ENCODE results near the gene SLC27A4.
"Not testable (repeated sequence)": the region's sequence is repeated elsewhere in the genome, so short reads cannot be mapped to it uniquely, and the experiment has no call there.

The SLC27A4 gene

GRCh38 chr9:128323791-128324190 is 16.5 kb upstream of the SLC27A4 start:
- Histone ChIP-seq H3K27ac (ENCODE audit: insufficient read depth, low read length, poor library complexity, severe bottlenecking) (peak overlapping the region; percentile 84), H3K36me3 (ENCODE audit: control insufficient read depth, insufficient read depth, low read length) (peaks cover 31% of the 10 kb centered on the region), H3K4me1 (ENCODE audit: control insufficient read depth, insufficient read depth, low read length, poor library complexity, severe bottlenecking) (peaks cover 13% of the 10 kb centered on the region), H3K9me3 (ENCODE audit: control insufficient read depth, low read length) (no peaks in the 10 kb centered on the region), H3K27me3 (replicated peaks; ENCODE audit: control insufficient read depth, insufficient read depth, low read length, poor library complexity, severe bottlenecking) (no peaks in the 10 kb centered on the region), H3K4me3 (ENCODE audit: insufficient read depth, low read depth, low read length, poor library complexity, severe bottlenecking) (peak overlapping the region; percentile 70)
- DNase-seq = no peak

DNA sequence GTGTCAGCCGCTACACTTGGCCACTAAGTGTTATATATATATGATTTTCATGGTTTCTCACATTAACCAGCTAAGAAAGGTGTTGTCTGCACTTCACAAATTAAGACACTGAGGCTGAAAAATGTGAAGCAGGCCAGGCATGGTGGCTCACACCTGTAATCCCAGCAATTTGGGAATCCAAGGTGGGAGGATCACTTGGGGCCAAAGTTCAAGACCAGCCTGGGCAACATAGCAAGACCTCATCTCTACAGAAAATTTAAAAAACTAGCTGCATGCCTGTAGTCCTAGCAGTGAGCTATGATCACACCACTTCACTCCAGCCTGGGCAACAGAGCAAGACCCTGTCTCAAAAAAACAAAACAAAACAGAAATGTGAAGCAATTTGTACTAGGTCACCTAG is 15.9 kb upstream of the SLC27A4 start:
- no peak overlapping the region for H3K27ac ChIP-seq (ENCODE audit: insufficient read depth, low read length, poor library complexity, severe bottlenecking)
- no peaks in the 10 kb centered on the region for H3K27me3 ChIP-seq (replicated peaks; ENCODE audit: control insufficient read depth, insufficient read depth, low read length, poor library complexity, severe bottlenecking)
- no peaks in the 10 kb centered on the region for H3K9me3 ChIP-seq (ENCODE audit: control insufficient read depth, low read length)
- no peak overlapping the region for H3K4me3 ChIP-seq (ENCODE audit: insufficient read depth, low read depth, low read length, poor library complexity, severe bottlenecking)
- peaks cover 13% of the 10 kb centered on the region for H3K4me1 ChIP-seq (ENCODE audit: control insufficient read depth, insufficient read depth, low read length, poor library complexity, severe bottlenecking)
- no peak for DNase-seq
- peaks cover 34% of the 10 kb centered on the region for H3K36me3 ChIP-seq (ENCODE audit: control insufficient read depth, insufficient read depth, low read length)

GRCh38 chr9:128325629-128326028 is 14.7 kb upstream of the SLC27A4 start:
- H3K27me3 ChIP-seq (replicated peaks; ENCODE audit: control insufficient read depth, insufficient read depth, low read length, poor library complexity, severe bottlenecking) = no peaks in the 10 kb centered on the region

GRCh38 chr9:128333451-128333869 is 6.9 kb upstream of the SLC27A4 start:
- no peaks in the 10 kb centered on the region for H3K27me3 ChIP-seq (replicated peaks; ENCODE audit: control insufficient read depth, insufficient read depth, low read length, poor library complexity, severe bottlenecking)
- no peak overlapping the region for H3K27ac ChIP-seq (ENCODE audit: insufficient read depth, low read length, poor library complexity, severe bottlenecking)
- peaks cover 17% of the 10 kb centered on the region for H3K36me3 ChIP-seq (ENCODE audit: control insufficient read depth, insufficient read depth, low read length)
- no peak overlapping the region for H3K4me3 ChIP-seq (ENCODE audit: insufficient read depth, low read depth, low read length, poor library complexity, severe bottlenecking)
- DNase-seq = no peak
- H3K9me3 ChIP-seq (ENCODE audit: control insufficient read depth, low read length) = no peaks in the 10 kb centered on the region
- no peaks in the 10 kb centered on the region for H3K4me1 ChIP-seq (ENCODE audit: control insufficient read depth, insufficient read depth, low read length, poor library complexity, severe bottlenecking)

More at GRCh38 chr9:128325629-128326028, 14.7 kb upstream of the SLC27A4 start:
- Histone ChIP-seq H3K4me3 (ENCODE audit: insufficient read depth, low read depth, low read length, poor library complexity, severe bottlenecking) (no peak overlapping the region), H3K27ac (ENCODE audit: insufficient read depth, low read length, poor library complexity, severe bottlenecking) (no peak overlapping the region), H3K36me3 (ENCODE audit: control insufficient read depth, insufficient read depth, low read length) (peaks cover 34% of the 10 kb centered on the region), H3K9me3 (ENCODE audit: control insufficient read depth, low read length) (no peaks in the 10 kb centered on the region), H3K4me1 (ENCODE audit: control insufficient read depth, insufficient read depth, low read length, poor library complexity, severe bottlenecking) (peaks cover 13% of the 10 kb centered on the region)
- no peak for DNase-seq

GRCh38 chr9:128335161-128335560 is 5.2 kb upstream of the SLC27A4 start:
- H3K27me3 ChIP-seq (replicated peaks; ENCODE audit: control insufficient read depth, insufficient read depth, low read length, poor library complexity, severe bottlenecking) = no peaks in the 10 kb centered on the region
- H3K9me3 ChIP-seq (ENCODE audit: control insufficient read depth, low read length) = no peaks in the 10 kb centered on the region
- H3K36me3 ChIP-seq (ENCODE audit: control insufficient read depth, insufficient read depth, low read length) = peaks cover 10% of the 10 kb centered on the region
- H3K4me1 ChIP-seq (ENCODE audit: control insufficient read depth, insufficient read depth, low read length, poor library complexity, severe bottlenecking) = peaks cover 3% of the 10 kb centered on the region
- H3K27ac ChIP-seq (ENCODE audit: insufficient read depth, low read length, poor library complexity, severe bottlenecking) = no peak overlapping the region
- no peak overlapping the region for H3K4me3 ChIP-seq (ENCODE audit: insufficient read depth, low read depth, low read length, poor library complexity, severe bottlenecking)
- no peak for DNase-seq

- Histone ChIP-seq H3K4me3 (ENCODE audit: insufficient read depth, low read depth, low read length, poor library complexity, severe bottlenecking) (no peak overlapping the region), H3K4me1 (ENCODE audit: control insufficient read depth, insufficient read depth, low read length, poor library complexity, severe bottlenecking) (peaks cover 6% of the 10 kb centered on the region), H3K27me3 (replicated peaks; ENCODE audit: control insufficient read depth, insufficient read depth, low read length, poor library complexity, severe bottlenecking) (no peaks in the 10 kb centered on the region), H3K36me3 (ENCODE audit: control insufficient read depth, insufficient read depth, low read length) (peaks cover 10% of the 10 kb centered on the region), H3K9me3 (ENCODE audit: control insufficient read depth, low read length) (no peaks in the 10 kb centered on the region), H3K27ac (ENCODE audit: insufficient read depth, low read length, poor library complexity, severe bottlenecking) (no peak overlapping the region)
- DNase-seq = no peak
Observed at GRCh38 chr9:128335914-128336313, 4.4 kb upstream of the SLC27A4 start.

DNA sequence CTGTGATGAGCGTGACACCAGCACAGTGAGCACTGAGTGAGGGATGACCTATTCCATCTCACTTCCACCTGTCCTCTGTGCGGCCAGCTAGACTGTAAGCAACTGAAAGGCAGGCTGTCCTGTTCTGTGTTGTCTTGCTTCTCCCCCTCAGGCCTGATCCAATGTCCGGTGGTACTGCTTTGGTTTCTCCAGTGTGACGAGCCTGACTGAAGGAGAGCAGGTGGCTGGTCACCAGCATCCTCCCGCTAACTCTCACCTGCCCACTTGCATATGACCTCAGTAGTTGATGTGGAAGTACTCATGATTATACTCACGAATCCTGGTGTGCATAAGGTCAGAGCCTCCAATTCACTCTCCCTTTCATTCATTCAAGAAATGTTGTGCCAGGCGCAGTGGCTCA is 2.4 kb upstream of the SLC27A4 start:
- peaks cover 4% of the 10 kb centered on the region for H3K36me3 ChIP-seq (ENCODE audit: control insufficient read depth, insufficient read depth, low read length)
- peaks cover 11% of the 10 kb centered on the region for H3K4me1 ChIP-seq (ENCODE audit: control insufficient read depth, insufficient read depth, low read length, poor library complexity, severe bottlenecking)
- H3K27ac ChIP-seq (ENCODE audit: insufficient read depth, low read length, poor library complexity, severe bottlenecking) = no peak overlapping the region
- H3K9me3 ChIP-seq (ENCODE audit: control insufficient read depth, low read length) = no peaks in the 10 kb centered on the region
- H3K27me3 ChIP-seq (replicated peaks; ENCODE audit: control insufficient read depth, insufficient read depth, low read length, poor library complexity, severe bottlenecking) = no peaks in the 10 kb centered on the region
- no peak for DNase-seq
- no peak overlapping the region for H3K4me3 ChIP-seq (ENCODE audit: insufficient read depth, low read depth, low read length, poor library complexity, severe bottlenecking)

DNA sequence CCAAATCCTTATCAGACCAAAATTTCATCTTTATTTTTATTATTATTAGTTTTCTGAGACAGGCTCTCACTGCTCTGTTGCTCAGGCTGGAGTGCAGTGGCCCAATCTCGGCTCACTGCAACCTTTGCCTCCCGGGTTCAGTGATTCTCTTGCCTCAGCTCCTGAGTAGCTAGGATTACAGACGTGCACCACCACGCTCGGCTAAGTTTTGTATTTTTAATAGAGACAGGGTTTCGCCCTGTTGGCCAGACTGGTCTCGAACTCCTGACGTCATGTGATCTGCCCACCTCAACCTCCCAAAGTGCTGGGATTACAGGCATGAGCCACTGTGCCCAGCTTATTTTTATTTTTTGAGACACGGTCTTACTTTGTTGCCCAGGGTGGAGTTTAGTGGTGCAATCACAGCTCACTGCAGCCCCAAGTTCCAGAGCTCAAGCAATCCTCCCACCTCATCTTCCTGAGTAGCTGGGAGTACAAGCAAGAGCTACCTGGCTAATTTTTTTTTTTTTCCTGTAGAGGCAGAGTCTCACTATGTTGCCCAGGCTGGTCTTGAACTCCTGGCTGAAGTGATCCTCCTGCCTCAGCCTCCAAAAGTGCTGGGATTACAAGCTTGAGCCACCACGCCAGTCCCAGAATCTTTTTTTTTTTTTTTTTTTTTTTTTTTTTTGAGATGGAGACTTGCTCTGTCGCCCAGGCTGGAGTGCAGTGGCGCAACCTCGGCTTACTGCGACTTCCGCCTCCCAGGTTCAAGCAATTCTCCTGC is 1.3 kb upstream of the SLC27A4 start:
- Histone ChIP-seq H3K4me1 (ENCODE audit: control insufficient read depth, insufficient read depth, low read length, poor library complexity, severe bottlenecking) (peaks cover 11% of the 10 kb centered on the region), H3K36me3 (ENCODE audit: control insufficient read depth, insufficient read depth, low read length) (peaks cover 13% of the 10 kb centered on the region)
- not testable (repeated sequence) for DNase-seq; H3K27ac ChIP-seq (ENCODE audit: insufficient read depth, low read length, poor library complexity, severe bottlenecking); H3K4me3 ChIP-seq (ENCODE audit: insufficient read depth, low read depth, low read length, poor library complexity, severe bottlenecking); H3K27me3 ChIP-seq (replicated peaks; ENCODE audit: control insufficient read depth, insufficient read depth, low read length, poor library complexity, severe bottlenecking); H3K9me3 ChIP-seq (ENCODE audit: control insufficient read depth, low read length)

DNA sequence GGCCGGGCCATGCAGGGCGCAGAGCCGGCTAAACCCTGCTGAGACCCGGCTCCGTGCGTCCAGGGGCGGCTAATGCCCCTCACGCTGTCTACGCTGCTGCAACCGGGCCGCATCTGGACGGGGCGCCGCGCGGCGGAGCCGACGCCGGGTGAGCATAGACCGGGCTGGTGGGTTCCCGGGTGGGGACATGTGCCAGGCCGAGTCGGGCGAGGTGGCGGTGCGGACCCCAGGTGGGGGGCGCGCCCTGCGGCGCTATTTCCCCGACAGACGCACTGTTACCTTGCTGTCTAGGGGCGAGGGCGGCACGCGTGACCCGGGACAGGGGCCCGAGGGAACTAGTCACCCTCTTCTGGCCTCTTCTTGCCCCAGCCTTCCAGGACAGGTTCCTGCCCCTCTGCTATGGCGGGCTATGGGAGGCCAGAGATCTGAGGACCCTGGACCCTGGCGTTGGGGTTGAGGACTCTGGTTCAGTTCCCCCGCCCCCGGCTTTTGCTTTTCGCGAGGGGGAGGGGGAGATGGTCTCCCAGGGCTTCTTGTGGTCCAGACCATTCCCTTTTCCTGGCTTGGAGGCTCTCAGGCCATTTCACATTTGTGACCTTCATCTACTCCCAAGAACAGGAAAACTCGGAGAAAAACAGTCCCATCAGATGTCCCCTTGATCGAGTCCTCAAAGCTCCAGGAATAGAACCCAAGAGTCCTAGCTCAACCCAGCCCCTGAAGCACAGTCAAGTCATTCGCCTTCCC is 536 bp downstream of the SLC27A4 start:
- Histone ChIP-seq H3K27ac (ENCODE audit: insufficient read depth, low read length, poor library complexity, severe bottlenecking) (peak overlapping the region; percentile 58), H3K36me3 (ENCODE audit: control insufficient read depth, insufficient read depth, low read length) (peaks cover 29% of the 10 kb centered on the region), H3K9me3 (ENCODE audit: control insufficient read depth, low read length) (no peaks in the 10 kb centered on the region), H3K4me3 (ENCODE audit: insufficient read depth, low read depth, low read length, poor library complexity, severe bottlenecking) (peak overlapping the region; percentile 73), H3K4me1 (ENCODE audit: control insufficient read depth, insufficient read depth, low read length, poor library complexity, severe bottlenecking) (peaks cover 11% of the 10 kb centered on the region), H3K27me3 (replicated peaks; ENCODE audit: control insufficient read depth, insufficient read depth, low read length, poor library complexity, severe bottlenecking) (no peaks in the 10 kb centered on the region)
- DNase-seq = no peak

- H3K4me1 ChIP-seq (ENCODE audit: control insufficient read depth, insufficient read depth, low read length, poor library complexity, severe bottlenecking) = peaks cover 11% of the 10 kb centered on the region
- no peaks in the 10 kb centered on the region for H3K27me3 ChIP-seq (replicated peaks; ENCODE audit: control insufficient read depth, insufficient read depth, low read length, poor library complexity, severe bottlenecking)
- H3K36me3 ChIP-seq (ENCODE audit: control insufficient read depth, insufficient read depth, low read length) = peaks cover 30% of the 10 kb centered on the region
- H3K27ac ChIP-seq (ENCODE audit: insufficient read depth, low read length, poor library complexity, severe bottlenecking) = no peak overlapping the region
- DNase-seq = peak; percentile 28 to 52 (median 47)
- H3K9me3 ChIP-seq (ENCODE audit: control insufficient read depth, low read length) = no peaks in the 10 kb centered on the region
- peak overlapping the region; percentile 73 for H3K4me3 ChIP-seq (ENCODE audit: insufficient read depth, low read depth, low read length, poor library complexity, severe bottlenecking)
Observed at GRCh38 chr9:128341435-128341849, 1.1 kb downstream of the SLC27A4 start.

Data from effector memory CD4-positive, alpha-beta T cell (primary cell).